ENCODE data around the gene SAMD10.

Gene SAMD10

DNA sequence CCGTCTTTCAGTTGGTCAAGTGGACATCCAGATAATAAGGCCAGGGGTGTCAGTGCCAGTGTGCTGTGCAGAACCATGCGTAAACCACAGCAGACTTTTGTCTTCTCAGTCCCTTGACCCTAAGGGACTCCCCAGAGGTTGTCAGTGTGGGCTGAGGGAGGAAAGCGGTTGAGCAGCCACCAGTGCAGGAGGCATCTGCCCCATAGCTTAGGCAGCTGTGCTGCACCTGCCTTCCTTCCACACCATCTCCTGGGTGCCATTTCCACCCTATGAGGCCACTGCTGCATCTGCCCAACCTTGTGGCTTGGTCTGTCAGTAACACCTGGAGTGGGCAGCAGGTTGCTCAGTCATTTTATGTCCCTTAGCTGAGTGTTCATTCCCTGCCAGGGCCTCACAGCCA, 27.5 kb upstream of the SAMD10 start:
- peaks cover 65% of the 10 kb centered on the region; the same call in 1 of the 2 replicates for H3K36me3 ChIP-seq (ENCODE audit: insufficient read depth, low read length)
- no peaks in the 10 kb centered on the region for H3K27me3 ChIP-seq (ENCODE audit: insufficient read depth, low read length, poor library complexity, severe bottlenecking)
- H3F3A ChIP-seq (ENCODE audit: low read depth): no peaks in the 10 kb centered on the region
- H3K4me2 ChIP-seq (ENCODE audit: low read depth, low read length, poor library complexity, severe bottlenecking): no peak overlapping the region
- no peak overlapping the region for H3K4me3 ChIP-seq (ENCODE audit: low read length, poor library complexity, severe bottlenecking)
- H3K79me2 ChIP-seq (ENCODE audit: insufficient read depth, low read length): peaks cover 14% of the 10 kb centered on the region; the same call in 1 of the 2 replicates
- peaks cover 3% of the 10 kb centered on the region for H4K20me1 ChIP-seq (ENCODE audit: insufficient read depth, low read length, poor library complexity, severe bottlenecking)
- TF ChIP-seq EZH2phosphoT487 (IDR thresholded peaks at IDR 0.05; ENCODE audit: borderline replicate concordance) (no peak), CTCF (conservative IDR thresholded peaks at IDR 0.05; ENCODE audit: low read length) (no peak)
- H3K9me3 ChIP-seq (ENCODE audit: insufficient read depth, low read depth, low read length): no peaks in the 10 kb centered on the region
- no peaks in the 10 kb centered on the region for H3K9me2 ChIP-seq (replicated peaks; ENCODE audit: low read depth, low read length)
- no peak overlapping the region for H3K9ac ChIP-seq (ENCODE audit: low read depth, low read length, poor library complexity, severe bottlenecking)
- no peak overlapping the region for H2AFZ ChIP-seq (ENCODE audit: low read length)
- H3K4me1 ChIP-seq (ENCODE audit: insufficient read depth, low read length, poor library complexity, severe bottlenecking): peaks cover 26% of the 10 kb centered on the region

GRCh38 chr20:64006490-64006889, 27.0 kb upstream of the SAMD10 start:
- no peaks in the 10 kb centered on the region for H3K27me3 ChIP-seq (ENCODE audit: insufficient read depth, low read length, poor library complexity, severe bottlenecking)
- no peaks in the 10 kb centered on the region for H3K9me3 ChIP-seq (ENCODE audit: insufficient read depth, low read depth, low read length)
- H3K36me3 ChIP-seq (ENCODE audit: insufficient read depth, low read length): peaks cover 65% of the 10 kb centered on the region; the same call in 1 of the 2 replicates
- H3K79me2 ChIP-seq (ENCODE audit: insufficient read depth, low read length): peaks cover 14% of the 10 kb centered on the region; the same call in 1 of the 2 replicates
- TF ChIP-seq EZH2phosphoT487 (IDR thresholded peaks at IDR 0.05; ENCODE audit: borderline replicate concordance): no peak
- TF ChIP-seq CTCF (conservative IDR thresholded peaks at IDR 0.05; ENCODE audit: low read length): no peak
- no peaks in the 10 kb centered on the region for H3K9me2 ChIP-seq (replicated peaks; ENCODE audit: low read depth, low read length)
- H3F3A ChIP-seq (ENCODE audit: low read depth): no peaks in the 10 kb centered on the region
- H3K4me2 ChIP-seq (ENCODE audit: low read depth, low read length, poor library complexity, severe bottlenecking): no peak overlapping the region
- H3K4me3 ChIP-seq (ENCODE audit: low read length, poor library complexity, severe bottlenecking): no peak overlapping the region
- no peak overlapping the region for H2AFZ ChIP-seq (ENCODE audit: low read length)
- no peak overlapping the region for H3K9ac ChIP-seq (ENCODE audit: low read depth, low read length, poor library complexity, severe bottlenecking)
- peaks cover 26% of the 10 kb centered on the region for H3K4me1 ChIP-seq (ENCODE audit: insufficient read depth, low read length, poor library complexity, severe bottlenecking)
- peaks cover 3% of the 10 kb centered on the region for H4K20me1 ChIP-seq (ENCODE audit: insufficient read depth, low read length, poor library complexity, severe bottlenecking)

DNA sequence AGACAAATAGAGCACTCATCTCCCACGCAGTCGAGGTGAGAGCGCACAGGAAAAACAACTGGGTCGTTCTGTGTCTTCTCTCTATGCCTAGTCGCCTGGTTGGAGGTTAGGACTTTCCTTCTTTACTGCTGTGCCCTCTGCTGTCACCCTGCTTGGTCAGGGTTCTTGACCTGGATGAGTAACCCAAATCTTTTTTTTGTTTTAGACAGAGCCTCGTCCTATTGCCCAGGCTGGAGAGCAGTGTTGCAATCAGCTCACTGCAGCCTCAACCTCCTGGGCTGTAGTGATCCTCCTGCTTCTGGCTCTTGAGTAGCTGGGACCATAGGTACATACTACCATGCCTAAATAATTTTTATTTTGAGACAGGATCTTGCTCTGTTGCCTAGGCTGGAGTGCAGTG, 26.0 kb upstream of the SAMD10 start:
- peaks cover 26% of the 10 kb centered on the region for H3K4me1 ChIP-seq (ENCODE audit: insufficient read depth, low read length, poor library complexity, severe bottlenecking)
- H2AFZ ChIP-seq (ENCODE audit: low read length): no peak overlapping the region
- no peak overlapping the region for H3K9ac ChIP-seq (ENCODE audit: low read depth, low read length, poor library complexity, severe bottlenecking)
- peaks cover 63% of the 10 kb centered on the region; the same call in 1 of the 2 replicates for H3K36me3 ChIP-seq (ENCODE audit: insufficient read depth, low read length)
- peaks cover 14% of the 10 kb centered on the region; the same call in 1 of the 2 replicates for H3K79me2 ChIP-seq (ENCODE audit: insufficient read depth, low read length)
- no peaks in the 10 kb centered on the region for H3K27me3 ChIP-seq (ENCODE audit: insufficient read depth, low read length, poor library complexity, severe bottlenecking)
- peaks cover 3% of the 10 kb centered on the region for H4K20me1 ChIP-seq (ENCODE audit: insufficient read depth, low read length, poor library complexity, severe bottlenecking)
- H3K9me2 ChIP-seq (replicated peaks; ENCODE audit: low read depth, low read length): no peaks in the 10 kb centered on the region
- H3K9me3 ChIP-seq (ENCODE audit: insufficient read depth, low read depth, low read length): no peaks in the 10 kb centered on the region
- H3K4me3 ChIP-seq (ENCODE audit: low read length, poor library complexity, severe bottlenecking): no peak overlapping the region
- H3F3A ChIP-seq (ENCODE audit: low read depth): no peaks in the 10 kb centered on the region
- no peak overlapping the region for H3K4me2 ChIP-seq (ENCODE audit: low read depth, low read length, poor library complexity, severe bottlenecking)
- TF ChIP-seq EZH2phosphoT487 (IDR thresholded peaks at IDR 0.05; ENCODE audit: borderline replicate concordance) (no peak), CTCF (conservative IDR thresholded peaks at IDR 0.05; ENCODE audit: low read length) (no peak)

All from Loucy (cell line).